Neuronal stem cell (in vitro differentiated cells): ENCODE results near the gene TPK1.
A peak's percentile ranks its signal among the peaks of the same experiment; 100 is the strongest.

Experiments used
- DNase-seq: peaks from one replicate; pipeline ENCODE4 v3.0.0-alpha.2; 2013; ENCODE audit warnings: low spot score
- H2AFZ ChIP-seq: one replicate; pipeline ENCODE4 v1.6.1; 2013; ENCODE audit warnings: mild to moderate bottlenecking, low read length, inconsistent platforms
- H2AK5ac ChIP-seq: 2 replicates; pipeline ENCODE4 v1.6.1; 2013; ENCODE audit warnings: low read depth, mild to moderate bottlenecking, inconsistent platforms, low read length, moderate library complexity, mixed read lengths
- H2BK120ac ChIP-seq: 2 replicates; pipeline ENCODE4 v1.6.1; 2013; ENCODE audit warnings: low read depth, mild to moderate bottlenecking, inconsistent platforms, low read length, moderate library complexity, mixed read lengths
- H2BK12ac ChIP-seq: one replicate; pipeline ENCODE4 v1.6.1; 2013; ENCODE audit warnings: low read length, inconsistent platforms
- H2BK15ac ChIP-seq: 2 replicates; pipeline ENCODE4 v1.6.1; 2013; ENCODE audit warnings: mild to moderate bottlenecking, low read length, inconsistent platforms, mixed read lengths
- H2BK5ac ChIP-seq: one replicate; pipeline ENCODE4 v1.6.1; 2013; ENCODE audit warnings: inconsistent platforms, mild to moderate bottlenecking, low read length, moderate library complexity
- H3K14ac ChIP-seq: one replicate; pipeline ENCODE4 v1.6.1; 2013; ENCODE audit warnings: low read length, inconsistent platforms
- H3K18ac ChIP-seq: 2 replicates; pipeline ENCODE4 v1.6.1; 2013; ENCODE audit warnings: low read length, inconsistent platforms
- H3K23ac ChIP-seq: 2 replicates; pipeline ENCODE4 v1.6.1; 2013; ENCODE audit warnings: low read depth, mild to moderate bottlenecking, mixed read lengths, low read length, inconsistent platforms; ENCODE audit not compliant: poor library complexity
- H3K27ac ChIP-seq: replicated peaks from 3 replicates; pipeline ENCODE4 v1.5.1; 2013; ENCODE audit warnings: low read length, inconsistent platforms
- H3K27me3 ChIP-seq, 3 experiments: 2 replicates each; pipeline ENCODE4 v1.6.1; 2013; ENCODE audit warnings: low read length in 3 of 3, mild to moderate bottlenecking in 2 of 3, inconsistent platforms in 1 of 3, low read depth in 1 of 3, mixed read lengths in 1 of 3, moderate library complexity in 1 of 3; ENCODE audit not compliant: control insufficient read depth in 3 of 3, insufficient read depth in 3 of 3
- H3K36me3 ChIP-seq, 2 donors: replicated peaks in 1 of 2; 2 replicates each; pipeline ENCODE4 v1.6.1; 2013; ENCODE audit warnings: low read length in 2 of 2; ENCODE audit not compliant: control insufficient read depth in 2 of 2, insufficient read depth in 2 of 2
- H3K4ac ChIP-seq: 2 replicates; pipeline ENCODE4 v1.6.1; 2013; ENCODE audit warnings: inconsistent platforms, mild to moderate bottlenecking, low read length, moderate library complexity
- H3K4me1 ChIP-seq, 2 donors: 1 replicate in 1 of 2; 2 replicates in 1 of 2; pipeline ENCODE4 v1.6.1; 2013; ENCODE audit warnings: low read length in 2 of 2, low read depth in 1 of 2; ENCODE audit not compliant: control insufficient read depth in 2 of 2, insufficient read depth in 1 of 2
- H3K4me2 ChIP-seq: one replicate; pipeline ENCODE4 v1.6.1; 2013; ENCODE audit warnings: mild to moderate bottlenecking, low read length, inconsistent platforms; ENCODE audit not compliant: insufficient read depth, poor library complexity, severe bottlenecking
- H3K4me3 ChIP-seq, 2 donors: 2 replicates each; pipeline ENCODE4 v1.5.1; 2013; ENCODE audit warnings: low read length in 2 of 2, mild to moderate bottlenecking in 2 of 2, inconsistent platforms in 1 of 2, moderate library complexity in 1 of 2
- H3K79me1 ChIP-seq: one replicate; pipeline ENCODE4 v1.6.1; 2013; ENCODE audit warnings: low read depth, mild to moderate bottlenecking, inconsistent platforms, low read length, moderate library complexity
- H3K9ac ChIP-seq: one replicate; pipeline ENCODE4 v1.6.1; 2013; ENCODE audit warnings: mild to moderate bottlenecking, low read depth, low read length, inconsistent platforms; ENCODE audit not compliant: poor library complexity
- H3K9me3 ChIP-seq, 2 donors: replicated peaks in 1 of 2; 2 replicates each; pipeline versions ENCODE3 to v1.6.1; 2013; ENCODE audit warnings: low read length in 2 of 2, mild to moderate bottlenecking in 2 of 2, inconsistent platforms in 1 of 2, low read depth in 1 of 2, mixed read lengths in 1 of 2, moderate library complexity in 1 of 2; ENCODE audit not compliant: control insufficient read depth in 2 of 2, insufficient read depth in 1 of 2
- H4K8ac ChIP-seq: one replicate; pipeline ENCODE4 v1.6.1; 2013; ENCODE audit warnings: low read depth, mild to moderate bottlenecking, inconsistent platforms, low read length, moderate library complexity
- H4K91ac ChIP-seq: one replicate; pipeline ENCODE4 v1.6.1; 2013; ENCODE audit warnings: low read length, low read depth, mild to moderate bottlenecking, inconsistent platforms; ENCODE audit not compliant: poor library complexity
- WGBS, 2 donors: extraction: QIAGEN DNeasy Blood & Tissue Kit; methylation state at CpG; one replicate each; pipeline ENCODE4 v1.1.7; 2013; ENCODE audit warnings: missing lambda C conversion rate in 2 of 2, mixed read lengths in 1 of 2; ENCODE audit not compliant: insufficient read length in 2 of 2, insufficient replicate concordance in 1 of 2; ENCODE audit errors: extremely low coverage in 2 of 2; 5-methylcytosine and 5-hydroxymethylcytosine counted together

Gene TPK1

DNA sequence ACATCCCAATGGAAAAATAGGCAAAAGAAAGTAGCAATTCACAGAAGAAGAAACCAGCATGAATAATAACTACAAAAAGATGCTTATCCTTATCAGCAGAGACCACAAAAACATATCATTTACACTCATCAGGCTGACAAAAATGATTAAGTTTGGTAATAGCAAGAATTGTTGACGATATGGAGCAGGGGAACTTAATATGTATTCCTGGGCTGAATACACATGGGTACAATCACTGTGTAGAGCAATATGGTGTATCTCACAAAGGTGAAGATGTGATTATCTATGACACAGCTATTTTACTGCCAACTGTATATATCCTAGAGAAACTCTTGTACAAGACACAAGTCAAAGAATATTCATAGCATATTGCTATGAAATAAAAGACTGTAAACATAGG is 290.5 kb downstream of the TPK1 start:
- H3K4me1 ChIP-seq = no peaks in the 10 kb centered on the region
- no peak overlapping the region for H3K9ac ChIP-seq
- H3K9me3 ChIP-seq = no peaks in the 10 kb centered on the region
- H3K4ac ChIP-seq = no peak overlapping the region
- no peak overlapping the region for H2BK15ac ChIP-seq
- H3K27ac ChIP-seq = no peak overlapping the region
- H2BK5ac ChIP-seq = no peak overlapping the region
- H2AK5ac ChIP-seq = no peak overlapping the region
- no peak for DNase-seq
- H3K4me2 ChIP-seq = no peak overlapping the region
- no peak overlapping the region for H3K23ac ChIP-seq
- H3K36me3 ChIP-seq = no peaks in the 10 kb centered on the region
- WGBS, 2 donors = no CpG with 5 or more reads among the region's 1 CpG
- no peak overlapping the region for H2AFZ ChIP-seq
- H2BK12ac ChIP-seq = no peak overlapping the region
- H4K8ac ChIP-seq = no peak overlapping the region
- no peak overlapping the region for H4K91ac ChIP-seq
- no peak overlapping the region for H3K4me3 ChIP-seq
- no peak overlapping the region for H3K14ac ChIP-seq
- H3K27me3 ChIP-seq = no peaks in the 10 kb centered on the region
- no peak overlapping the region for H2BK120ac ChIP-seq
- H3K79me1 ChIP-seq = no peaks in the 10 kb centered on the region
- no peak overlapping the region for H3K18ac ChIP-seq

DNA sequence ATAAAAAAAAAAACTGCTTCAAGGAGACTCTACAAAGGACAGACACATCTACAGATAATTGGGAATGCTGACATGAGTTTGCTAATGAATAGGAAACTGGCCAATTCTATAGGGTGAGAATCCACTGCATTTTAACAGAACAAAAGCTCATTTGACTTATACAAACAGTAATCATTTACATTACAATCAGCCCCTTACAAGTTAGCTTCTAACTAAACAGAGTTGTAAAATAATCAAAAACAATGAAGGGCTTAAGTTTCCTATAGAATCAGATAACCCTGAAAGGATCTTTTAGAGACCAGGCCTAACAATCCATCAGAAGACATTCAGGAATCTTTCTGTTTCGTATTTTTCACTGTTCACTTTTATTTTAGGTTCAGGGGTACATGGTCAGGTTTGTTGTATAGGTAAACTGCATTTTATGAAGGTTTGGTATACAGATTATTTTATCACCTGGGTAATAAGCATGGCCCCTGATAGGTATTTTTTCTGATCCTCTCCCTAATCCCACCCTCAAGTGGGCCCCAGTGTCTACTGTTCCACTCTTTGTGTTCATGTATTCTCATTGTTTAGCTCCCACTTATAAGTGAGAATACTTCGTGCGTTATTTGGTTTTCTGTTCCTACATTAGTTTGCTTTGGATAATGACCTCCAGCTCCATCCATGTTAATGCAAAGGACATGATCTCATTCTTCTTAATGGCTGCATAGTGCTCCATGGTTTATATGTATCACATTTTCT is 301.0 kb downstream of the TPK1 start:
- no peak overlapping the region for H2BK120ac ChIP-seq
- H3K27ac ChIP-seq = peak overlapping the region; percentile 27
- H2BK15ac ChIP-seq = no peak overlapping the region
- no peak overlapping the region for H4K8ac ChIP-seq
- H3K4me1 ChIP-seq = no peaks in the 10 kb centered on the region
- H2BK12ac ChIP-seq = no peak overlapping the region
- no peak overlapping the region for H2BK5ac ChIP-seq
- no peak overlapping the region for H3K9ac ChIP-seq
- no peaks in the 10 kb centered on the region for H3K9me3 ChIP-seq
- no peaks in the 10 kb centered on the region for H3K36me3 ChIP-seq
- WGBS, 2 donors = no CpG with 5 or more reads among the region's 3 CpGs
- H3K4me2 ChIP-seq = no peak overlapping the region
- no peak overlapping the region for H4K91ac ChIP-seq
- no peak overlapping the region for H2AFZ ChIP-seq
- H3K4ac ChIP-seq = no peak overlapping the region
- no peaks in the 10 kb centered on the region for H3K27me3 ChIP-seq
- H3K23ac ChIP-seq = no peak overlapping the region
- H3K79me1 ChIP-seq = no peaks in the 10 kb centered on the region
- H2AK5ac ChIP-seq = no peak overlapping the region
- no peak overlapping the region for H3K14ac ChIP-seq
- H3K18ac ChIP-seq = no peak overlapping the region
- no peak overlapping the region for H3K4me3 ChIP-seq
- peak; percentile 5 for DNase-seq

DNA sequence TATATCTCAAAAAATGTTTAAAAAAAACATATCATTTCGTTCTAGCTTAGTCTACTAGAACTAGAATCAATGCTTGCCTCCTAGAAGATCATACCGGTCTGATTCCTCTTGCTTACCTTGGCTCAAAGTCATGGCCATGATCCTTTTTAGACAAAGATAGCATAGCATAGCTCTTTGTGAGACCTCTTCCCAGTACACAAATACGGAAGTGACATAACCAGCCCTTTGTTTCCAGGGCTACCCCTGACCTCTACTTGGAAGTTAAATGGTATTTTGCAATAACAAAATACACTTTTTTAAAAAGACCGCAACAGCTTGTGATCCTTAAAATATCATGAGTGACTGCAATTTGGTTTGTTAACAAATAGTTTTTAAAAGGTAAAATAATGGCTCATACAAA is 301.7 kb downstream of the TPK1 start:
- H3K9me3 ChIP-seq = no peaks in the 10 kb centered on the region
- no peaks in the 10 kb centered on the region for H3K27me3 ChIP-seq
- H3K14ac ChIP-seq = no peak overlapping the region
- no peak overlapping the region for H3K9ac ChIP-seq
- H3K4me3 ChIP-seq = no peak overlapping the region
- no peaks in the 10 kb centered on the region for H3K79me1 ChIP-seq
- H2AK5ac ChIP-seq = no peak overlapping the region
- H3K23ac ChIP-seq = no peak overlapping the region
- no peak overlapping the region for H3K27ac ChIP-seq
- no peaks in the 10 kb centered on the region for H3K4me1 ChIP-seq
- no peak overlapping the region for H2BK5ac ChIP-seq
- no peak overlapping the region for H3K18ac ChIP-seq
- no CpG with 5 or more reads among the region's 4 CpGs for WGBS, 2 donors
- DNase-seq = no peak
- no peak overlapping the region for H3K4me2 ChIP-seq
- H2BK12ac ChIP-seq = no peak overlapping the region
- no peaks in the 10 kb centered on the region for H3K36me3 ChIP-seq
- no peak overlapping the region for H3K4ac ChIP-seq
- H4K8ac ChIP-seq = no peak overlapping the region
- no peak overlapping the region for H2AFZ ChIP-seq
- H4K91ac ChIP-seq = no peak overlapping the region
- no peak overlapping the region for H2BK15ac ChIP-seq
- H2BK120ac ChIP-seq = no peak overlapping the region

DNA sequence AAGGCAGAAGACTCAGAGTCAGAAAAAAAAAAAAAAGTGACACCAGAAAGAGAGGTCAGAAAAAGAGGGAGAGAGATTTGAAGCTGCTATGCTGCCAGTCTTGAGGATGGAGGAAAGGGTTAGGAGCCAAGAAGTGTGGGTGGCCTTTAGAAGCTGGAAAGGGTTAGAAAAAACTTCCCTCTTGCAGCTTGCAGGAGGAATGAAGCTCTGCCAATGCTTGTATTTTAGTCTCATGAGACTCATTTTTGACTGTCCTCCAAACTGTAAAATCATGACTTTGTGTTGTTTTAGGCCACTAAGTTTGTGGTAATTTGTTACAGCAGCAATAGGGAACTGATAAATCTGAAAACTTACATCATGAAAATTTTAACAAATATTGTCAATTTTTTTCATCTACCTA is 304.7 kb downstream of the TPK1 start:
- Histone ChIP-seq H3K23ac (no peak overlapping the region), H3K14ac (no peak overlapping the region), H3K4me3 (no peak overlapping the region)

More for the DNA sequence above, 304.7 kb downstream of the TPK1 start:
- no peaks in the 10 kb centered on the region for H3K27me3 ChIP-seq
- no peak overlapping the region for H2BK120ac ChIP-seq
- no peak overlapping the region for H4K8ac ChIP-seq
- H3K9me3 ChIP-seq = no peaks in the 10 kb centered on the region
- no peak overlapping the region for H2BK15ac ChIP-seq
- DNase-seq = no peak
- no peak overlapping the region for H2AFZ ChIP-seq
- H3K18ac ChIP-seq = no peak overlapping the region
- no peaks in the 10 kb centered on the region for H3K36me3 ChIP-seq
- no peak overlapping the region for H4K91ac ChIP-seq
- H3K4ac ChIP-seq = no peak overlapping the region
- H2BK5ac ChIP-seq = no peak overlapping the region
- H2AK5ac ChIP-seq = no peak overlapping the region
- H3K4me1 ChIP-seq = no peaks in the 10 kb centered on the region
- H2BK12ac ChIP-seq = no peak overlapping the region
- H3K4me2 ChIP-seq = no peak overlapping the region
- H3K9ac ChIP-seq = no peak overlapping the region
- no peak overlapping the region for H3K27ac ChIP-seq
- no peaks in the 10 kb centered on the region for H3K79me1 ChIP-seq
